HepG2 (cell line): Measurements from ENCODE around the gene NEU4. TPM values are rescaled to one million over a fixed set of nuclear protein-coding genes. Genes with fewer than 3 reads are reported as not detected.

Experiments used
- ATF7 ChIP-seq, 2 experiments: fragments of 450-650 bp in 1 of 2; sonication (generic) in 1 of 2; formaldehyde crosslinking in 1 of 2; IDR thresholded peaks; 2 replicates each; pipeline versions ENCODE4 v1.4.0 to v1.6.1; 2016 to 2020; ENCODE audit warnings: antibody characterized with exemption in 1 of 2, mild to moderate bottlenecking in 1 of 2, missing genetic modification reagents in 1 of 2
- CCDC6 ChIP-seq: sonication (generic); formaldehyde crosslinking; IDR thresholded peaks from 2 replicates; pipeline ENCODE4 v1.8.1; 2022; ENCODE audit warnings: mild to moderate bottlenecking, missing genetic modification reagents, moderate library complexity
- GATAD2A ChIP-seq: IDR thresholded peaks from 2 replicates; pipeline ENCODE4 v1.6.1; 2016
- HNRNPH1 ChIP-seq: fragments of 200-400 bp; formaldehyde crosslinking; optimal IDR thresholded peaks from 2 replicates; pipeline ENCODE3; 2017; ENCODE audit warnings: mild to moderate bottlenecking, low read depth, low read length
- PHF8 ChIP-seq: sonication (generic); formaldehyde crosslinking; IDR thresholded peaks from 2 replicates; pipeline ENCODE4 v1.5.0; 2020; ENCODE audit warnings: missing genetic modification reagents
- RCOR2 ChIP-seq: IDR thresholded peaks from 2 replicates; pipeline ENCODE4 v1.6.1; 2016; ENCODE audit warnings: missing biosample characterization, missing genetic modification reagents
- RELA ChIP-seq: sonication (generic); formaldehyde crosslinking; IDR thresholded peaks from 2 replicates; pipeline ENCODE4 v1.4.0; 2020; ENCODE audit warnings: missing genetic modification reagents
- SCMH1 ChIP-seq: sonication (generic); formaldehyde crosslinking; IDR thresholded peaks from 2 replicates; pipeline ENCODE4 v1.9.0; 2021; ENCODE audit warnings: missing genetic modification reagents, mild to moderate bottlenecking, borderline replicate concordance
- SOX6 ChIP-seq, 2 experiments: fragments of 450-650 bp in 1 of 2; sonication (generic) in 1 of 2; formaldehyde crosslinking in 1 of 2; IDR thresholded peaks; 2 replicates each; pipeline versions ENCODE4 v1.4.0 to v1.6.1; 2017 to 2020; ENCODE audit warnings: antibody characterized with exemption in 1 of 2, mild to moderate bottlenecking in 1 of 2, missing genetic modification reagents in 1 of 2
- SRSF4 ChIP-seq: fragments of 200-400 bp; formaldehyde crosslinking; IDR thresholded peaks from one replicate; pipeline ENCODE4 v1.6.1; 2018; ENCODE audit warnings: mild to moderate bottlenecking, low read depth, low read length, moderate library complexity; ENCODE audit not compliant: poor library complexity, severe bottlenecking
- ZBTB38 ChIP-seq: sonication (generic); formaldehyde crosslinking; IDR thresholded peaks from 2 replicates; pipeline ENCODE4 v1.5.1; 2020; ENCODE audit warnings: mild to moderate bottlenecking, missing genetic modification reagents
- ZNF121 ChIP-seq: sonication (generic); formaldehyde crosslinking; IDR thresholded peaks from 2 replicates; pipeline ENCODE4 v1.5.0; 2020; ENCODE audit warnings: mild to moderate bottlenecking, missing genetic modification reagents
- ZNF180 ChIP-seq: sonication (generic); formaldehyde crosslinking; IDR thresholded peaks from 2 replicates; pipeline ENCODE4 v1.4.0; 2020; ENCODE audit warnings: low read depth, missing genetic modification reagents, borderline replicate concordance
- ZNF207 ChIP-seq: fragments of 450-650 bp; IDR thresholded peaks from 2 replicates; pipeline ENCODE4 v1.6.1; 2016; ENCODE audit warnings: antibody characterized with exemption, borderline replicate concordance
- ZNF24 ChIP-seq: fragments of 450-650 bp; IDR thresholded peaks from 2 replicates; pipeline ENCODE4 v1.6.1; 2017; ENCODE audit warnings: antibody characterized with exemption, mild to moderate bottlenecking
- ZNF570 ChIP-seq: sonication (generic); formaldehyde crosslinking; IDR thresholded peaks from 2 replicates; pipeline ENCODE4 v1.4.0; 2020; ENCODE audit warnings: mild to moderate bottlenecking, missing genetic modification reagents, borderline replicate concordance
- ZNF781 ChIP-seq: sonication (generic); formaldehyde crosslinking; IDR thresholded peaks from 2 replicates; pipeline ENCODE4 v1.5.1; 2020; ENCODE audit warnings: borderline replicate concordance, mild to moderate bottlenecking, missing genetic modification reagents; ENCODE audit errors: not compliant biosample characterization
- polyA plus RNA-seq, 8 experiments: library from polyadenylated mRNA; depleted of rRNA in 3 of 8; stranded (reverse) in 7 of 8; unstranded in 1 of 8; fragments of >200 nt; fragmentation: Illumina TruSeq in 4 of 8; extraction: Trizol in 4 of 8; gene quantifications; 2 replicates each; pipeline versions ENCODE4 v1.2.1 to v1.2.3, GENCODE V29; 2011 to 2016; ENCODE audit warnings: low read depth in 4 of 8, missing spikeins in 1 of 8, mixed read lengths in 1 of 8; ENCODE audit not compliant: insufficient read depth in 1 of 8
- total RNA-seq, 5 experiments: library from RNA; depleted of rRNA; stranded (reverse); fragments of >200 nt; fragmentation: Illumina TruSeq; extraction: Trizol; gene quantifications; 2 replicates each; pipeline ENCODE4 v1.2.3, GENCODE V29; 2016; ENCODE audit warnings: low read depth in 1 of 5
- TF ChIP-seq, protein P1 (sequence below), 2 experiments: sonication (generic) in 1 of 2; formaldehyde crosslinking in 1 of 2; IDR thresholded peaks; 2 replicates each; pipeline versions ENCODE4 v1.4.0 to v1.6.1; 2018 to 2020; ENCODE audit warnings: missing genetic modification reagents in 2 of 2, borderline replicate concordance in 1 of 2, low read depth in 1 of 2, mild to moderate bottlenecking in 1 of 2, missing biosample characterization in 1 of 2
- TF ChIP-seq, protein P2 (sequence below): sonication (generic); formaldehyde crosslinking; IDR thresholded peaks from 2 replicates; pipeline ENCODE4 v1.4.0; 2020; ENCODE audit warnings: missing genetic modification reagents
- TF ChIP-seq, protein P3 (sequence below): sonication (generic); formaldehyde crosslinking; IDR thresholded peaks from 2 replicates; pipeline ENCODE4 v1.4.0; 2020; ENCODE audit warnings: missing genetic modification reagents
- TF ChIP-seq, protein P4 (sequence below): IDR thresholded peaks from 2 replicates; pipeline ENCODE4 v1.6.1; 2012; ENCODE audit warnings: low read depth, low read length, improper control_type of control experiment

The NEU4 gene
- total and polyA plus RNA-seq, 2 of the 13 experiments (the other 11 are each of a cell fraction or from before 2014, with no cell fraction given), result 53.5 to 107 TPM

DNA sequence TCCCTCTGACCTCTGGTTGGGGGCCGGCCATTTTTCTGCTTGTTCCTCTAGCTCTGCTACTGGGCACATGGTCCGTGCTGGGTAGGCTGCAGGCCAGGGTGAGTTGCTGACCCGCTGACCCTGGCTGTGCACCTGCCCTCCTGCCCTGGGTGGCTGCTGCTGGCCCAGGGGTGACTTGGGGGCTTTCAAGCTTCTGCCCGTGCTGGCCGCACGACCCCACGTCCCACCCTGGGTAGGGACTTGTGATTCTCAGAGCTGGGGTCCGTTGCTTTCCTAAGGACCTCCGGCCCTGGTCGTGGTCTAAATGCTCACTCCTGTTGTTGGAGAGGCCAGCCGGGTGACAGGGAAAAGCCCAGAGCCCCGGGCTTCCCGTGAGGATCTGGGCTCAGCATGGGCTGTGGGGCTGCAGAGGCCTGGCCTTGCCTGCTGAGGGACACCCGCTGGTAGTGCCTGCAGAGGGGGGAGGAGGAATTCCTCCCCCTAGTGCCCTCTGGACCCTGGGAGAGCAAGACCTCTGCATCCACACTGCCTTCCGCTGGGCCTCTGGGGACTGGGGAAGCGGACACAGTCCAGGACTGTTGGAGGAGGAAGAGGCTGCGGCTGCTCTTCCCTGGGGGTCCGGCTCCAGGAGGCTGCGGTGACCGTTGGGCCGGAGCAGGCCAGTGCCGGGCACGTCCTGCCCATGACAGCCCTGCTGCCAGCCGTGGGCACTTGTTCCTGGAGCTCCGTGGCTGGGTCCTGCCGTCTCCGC, 38.6 kb upstream of the NEU4 start (continued):
- TF ChIP-seq, protein P1, sequence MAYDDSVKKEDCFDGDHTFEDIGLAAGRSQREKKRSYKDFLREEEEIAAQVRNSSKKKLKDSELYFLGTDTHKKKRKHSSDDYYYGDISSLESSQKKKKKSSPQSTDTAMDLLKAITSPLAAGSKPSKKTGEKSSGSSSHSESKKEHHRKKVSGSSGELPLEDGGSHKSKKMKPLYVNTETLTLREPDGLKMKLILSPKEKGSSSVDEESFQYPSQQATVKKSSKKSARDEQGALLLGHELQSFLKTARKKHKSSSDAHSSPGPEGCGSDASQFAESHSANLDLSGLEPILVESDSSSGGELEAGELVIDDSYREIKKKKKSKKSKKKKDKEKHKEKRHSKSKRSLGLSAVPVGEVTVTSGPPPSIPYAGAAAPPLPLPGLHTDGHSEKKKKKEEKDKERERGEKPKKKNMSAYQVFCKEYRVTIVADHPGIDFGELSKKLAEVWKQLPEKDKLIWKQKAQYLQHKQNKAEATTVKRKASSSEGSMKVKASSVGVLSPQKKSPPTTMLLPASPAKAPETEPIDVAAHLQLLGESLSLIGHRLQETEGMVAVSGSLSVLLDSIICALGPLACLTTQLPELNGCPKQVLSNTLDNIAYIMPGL (CRISPR knock-in tag; IDR thresholded peaks at IDR 0.05; ENCODE audit: borderline replicate concordance in 1 of 2, low read depth in 1 of 2), result peak; percentile 85 to 99; a peak in 3 of 4 replicates
- TF ChIP-seq GATAD2A (CRISPR knock-in tag) (peak; percentile 92), ZNF121 (CRISPR knock-in tag) (no peak; the same call in 1 of the 2 replicates), ZNF180 (CRISPR knock-in tag) (0 out of 2 replicates have a peak, but pooled peaks have one; percentile 7), ZNF24 (peak; percentile 81), ZBTB38 (CRISPR knock-in tag) (peak; percentile 88), SOX6 (IDR thresholded peaks at IDR 0.05) (no peak), SOX6 (CRISPR knock-in tag; IDR thresholded peaks at IDR 0.05) (peak; percentile 76), RCOR2 (CRISPR knock-in tag) (peak; percentile 75), CCDC6 (CRISPR knock-in tag) (no peak; the same call in 1 of the 2 replicates), ZNF207 (no peak), HNRNPH1 (peak; percentile 92), SRSF4 (peak; percentile 8), ATF7 (IDR thresholded peaks at IDR 0.05) (no peak), ATF7 (CRISPR knock-in tag; IDR thresholded peaks at IDR 0.05) (peak; percentile 56; the same call in 1 of the 2 replicates), PHF8 (peak; percentile 70), RELA (CRISPR knock-in tag) (peak; percentile 80; the same call in 1 of the 2 replicates), ZNF570 (no peak), ZNF781 (CRISPR knock-in tag) (no peak), SCMH1 (CRISPR knock-in tag) (no peak)
- TF ChIP-seq, protein P2, sequence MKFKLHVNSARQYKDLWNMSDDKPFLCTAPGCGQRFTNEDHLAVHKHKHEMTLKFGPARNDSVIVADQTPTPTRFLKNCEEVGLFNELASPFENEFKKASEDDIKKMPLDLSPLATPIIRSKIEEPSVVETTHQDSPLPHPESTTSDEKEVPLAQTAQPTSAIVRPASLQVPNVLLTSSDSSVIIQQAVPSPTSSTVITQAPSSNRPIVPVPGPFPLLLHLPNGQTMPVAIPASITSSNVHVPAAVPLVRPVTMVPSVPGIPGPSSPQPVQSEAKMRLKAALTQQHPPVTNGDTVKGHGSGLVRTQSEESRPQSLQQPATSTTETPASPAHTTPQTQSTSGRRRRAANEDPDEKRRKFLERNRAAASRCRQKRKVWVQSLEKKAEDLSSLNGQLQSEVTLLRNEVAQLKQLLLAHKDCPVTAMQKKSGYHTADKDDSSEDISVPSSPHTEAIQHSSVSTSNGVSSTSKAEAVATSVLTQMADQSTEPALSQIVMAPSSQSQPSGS (CRISPR knock-in tag), result peak; percentile 83
- TF ChIP-seq, protein P3, sequence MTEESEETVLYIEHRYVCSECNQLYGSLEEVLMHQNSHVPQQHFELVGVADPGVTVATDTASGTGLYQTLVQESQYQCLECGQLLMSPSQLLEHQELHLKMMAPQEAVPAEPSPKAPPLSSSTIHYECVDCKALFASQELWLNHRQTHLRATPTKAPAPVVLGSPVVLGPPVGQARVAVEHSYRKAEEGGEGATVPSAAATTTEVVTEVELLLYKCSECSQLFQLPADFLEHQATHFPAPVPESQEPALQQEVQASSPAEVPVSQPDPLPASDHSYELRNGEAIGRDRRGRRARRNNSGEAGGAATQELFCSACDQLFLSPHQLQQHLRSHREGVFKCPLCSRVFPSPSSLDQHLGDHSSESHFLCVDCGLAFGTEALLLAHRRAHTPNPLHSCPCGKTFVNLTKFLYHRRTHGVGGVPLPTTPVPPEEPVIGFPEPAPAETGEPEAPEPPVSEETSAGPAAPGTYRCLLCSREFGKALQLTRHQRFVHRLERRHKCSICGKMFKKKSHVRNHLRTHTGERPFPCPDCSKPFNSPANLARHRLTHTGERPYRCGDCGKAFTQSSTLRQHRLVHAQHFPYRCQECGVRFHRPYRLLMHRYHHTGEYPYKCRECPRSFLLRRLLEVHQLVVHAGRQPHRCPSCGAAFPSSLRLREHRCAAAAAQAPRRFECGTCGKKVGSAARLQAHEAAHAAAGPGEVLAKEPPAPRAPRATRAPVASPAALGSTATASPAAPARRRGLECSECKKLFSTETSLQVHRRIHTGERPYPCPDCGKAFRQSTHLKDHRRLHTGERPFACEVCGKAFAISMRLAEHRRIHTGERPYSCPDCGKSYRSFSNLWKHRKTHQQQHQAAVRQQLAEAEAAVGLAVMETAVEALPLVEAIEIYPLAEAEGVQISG (CRISPR knock-in tag), result peak; percentile 89
- TF ChIP-seq, protein P4, sequence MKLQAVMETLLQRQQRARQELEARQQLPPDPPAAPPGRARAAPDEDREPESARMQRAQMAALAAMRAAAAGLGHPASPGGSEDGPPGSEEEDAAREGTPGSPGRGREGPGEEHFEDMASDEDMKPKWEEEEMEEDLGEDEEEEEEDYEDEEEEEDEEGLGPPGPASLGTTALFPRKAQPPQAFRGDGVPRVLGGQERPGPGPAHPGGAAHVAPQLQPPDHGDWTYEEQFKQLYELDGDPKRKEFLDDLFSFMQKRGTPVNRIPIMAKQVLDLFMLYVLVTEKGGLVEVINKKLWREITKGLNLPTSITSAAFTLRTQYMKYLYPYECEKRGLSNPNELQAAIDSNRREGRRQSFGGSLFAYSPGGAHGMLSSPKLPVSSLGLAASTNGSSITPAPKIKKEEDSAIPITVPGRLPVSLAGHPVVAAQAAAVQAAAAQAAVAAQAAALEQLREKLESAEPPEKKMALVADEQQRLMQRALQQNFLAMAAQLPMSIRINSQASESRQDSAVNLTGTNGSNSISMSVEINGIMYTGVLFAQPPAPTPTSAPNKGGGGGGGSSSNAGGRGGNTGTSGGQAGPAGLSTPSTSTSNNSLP, result no peak
